Fibroblast of villous mesenchyme (primary cell): ENCODE measurements around the gene TTC17. TPM values are rescaled to one million over a fixed set of nuclear protein-coding genes. Genes with fewer than 3 reads are reported as not detected.

Source experiments
- DNase-seq: peaks from one replicate; pipeline ENCODE4 v3.0.0-alpha.2; 2010; ENCODE audit warnings: low read depth
- H3K4me3 ChIP-seq: 2 replicates; pipeline ENCODE4 v1.5.1; 2011; ENCODE audit warnings: low read depth, mild to moderate bottlenecking, low read length
- total RNA-seq: library from RNA; depleted of rRNA; stranded (reverse); fragments of >200 nt; gene quantifications from 2 replicates; pipeline ENCODE4 v1.2.3, GENCODE V29; 2012
- TF ChIP-seq, protein P1 (sequence below): IDR thresholded peaks from 2 replicates; pipeline ENCODE4 v1.5.1; 2012; ENCODE audit warnings: low read depth, mild to moderate bottlenecking, low read length; ENCODE audit not compliant: insufficient read depth

TTC17 gene, protein sequence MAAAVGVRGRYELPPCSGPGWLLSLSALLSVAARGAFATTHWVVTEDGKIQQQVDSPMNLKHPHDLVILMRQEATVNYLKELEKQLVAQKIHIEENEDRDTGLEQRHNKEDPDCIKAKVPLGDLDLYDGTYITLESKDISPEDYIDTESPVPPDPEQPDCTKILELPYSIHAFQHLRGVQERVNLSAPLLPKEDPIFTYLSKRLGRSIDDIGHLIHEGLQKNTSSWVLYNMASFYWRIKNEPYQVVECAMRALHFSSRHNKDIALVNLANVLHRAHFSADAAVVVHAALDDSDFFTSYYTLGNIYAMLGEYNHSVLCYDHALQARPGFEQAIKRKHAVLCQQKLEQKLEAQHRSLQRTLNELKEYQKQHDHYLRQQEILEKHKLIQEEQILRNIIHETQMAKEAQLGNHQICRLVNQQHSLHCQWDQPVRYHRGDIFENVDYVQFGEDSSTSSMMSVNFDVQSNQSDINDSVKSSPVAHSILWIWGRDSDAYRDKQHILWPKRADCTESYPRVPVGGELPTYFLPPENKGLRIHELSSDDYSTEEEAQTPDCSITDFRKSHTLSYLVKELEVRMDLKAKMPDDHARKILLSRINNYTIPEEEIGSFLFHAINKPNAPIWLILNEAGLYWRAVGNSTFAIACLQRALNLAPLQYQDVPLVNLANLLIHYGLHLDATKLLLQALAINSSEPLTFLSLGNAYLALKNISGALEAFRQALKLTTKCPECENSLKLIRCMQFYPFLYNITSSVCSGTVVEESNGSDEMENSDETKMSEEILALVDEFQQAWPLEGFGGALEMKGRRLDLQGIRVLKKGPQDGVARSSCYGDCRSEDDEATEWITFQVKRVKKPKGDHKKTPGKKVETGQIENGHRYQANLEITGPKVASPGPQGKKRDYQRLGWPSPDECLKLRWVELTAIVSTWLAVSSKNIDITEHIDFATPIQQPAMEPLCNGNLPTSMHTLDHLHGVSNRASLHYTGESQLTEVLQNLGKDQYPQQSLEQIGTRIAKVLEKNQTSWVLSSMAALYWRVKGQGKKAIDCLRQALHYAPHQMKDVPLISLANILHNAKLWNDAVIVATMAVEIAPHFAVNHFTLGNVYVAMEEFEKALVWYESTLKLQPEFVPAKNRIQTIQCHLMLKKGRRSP
- total RNA-seq = 69.3 and 107 TPM in 2 replicates

DNA sequence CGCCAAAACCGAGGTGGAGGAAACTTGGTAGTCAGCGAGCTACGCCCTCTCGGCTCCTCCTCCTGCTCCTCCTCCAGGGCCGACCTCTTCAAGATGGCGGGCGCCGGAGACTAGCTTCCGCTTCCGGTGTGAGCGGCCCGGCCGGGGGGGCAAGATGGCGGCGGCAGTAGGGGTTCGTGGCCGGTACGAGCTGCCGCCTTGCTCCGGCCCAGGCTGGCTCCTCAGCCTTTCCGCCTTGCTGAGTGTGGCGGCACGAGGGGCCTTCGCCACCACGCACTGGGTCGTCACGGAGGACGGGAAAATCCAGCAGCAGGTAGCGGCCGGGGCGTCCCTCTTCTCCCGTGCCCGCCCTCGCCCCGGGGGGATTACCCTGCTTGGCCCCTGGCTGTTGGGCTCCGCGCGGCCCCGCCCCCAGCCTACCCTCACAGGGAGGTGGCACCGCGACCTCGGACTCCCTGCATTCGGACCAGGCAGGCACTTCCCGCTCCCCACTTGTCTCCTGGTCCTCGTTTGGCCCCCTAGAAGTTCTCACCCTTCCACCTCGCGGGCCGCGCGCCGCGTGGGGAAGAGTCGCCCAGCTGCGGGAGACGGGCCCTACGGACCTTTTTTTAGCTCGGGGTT lies at the start of gene TTC17:
TSS of gene TTC17 (plus strand) at position 120 of the 621 bp plus-strand sequence. CDS start at position 155, 35 bp downstream.
- peak within 1 kb of the TSS; percentile 98 for H3K4me3 ChIP-seq
- peak; percentile 91 for DNase-seq
- TF ChIP-seq, protein P1, sequence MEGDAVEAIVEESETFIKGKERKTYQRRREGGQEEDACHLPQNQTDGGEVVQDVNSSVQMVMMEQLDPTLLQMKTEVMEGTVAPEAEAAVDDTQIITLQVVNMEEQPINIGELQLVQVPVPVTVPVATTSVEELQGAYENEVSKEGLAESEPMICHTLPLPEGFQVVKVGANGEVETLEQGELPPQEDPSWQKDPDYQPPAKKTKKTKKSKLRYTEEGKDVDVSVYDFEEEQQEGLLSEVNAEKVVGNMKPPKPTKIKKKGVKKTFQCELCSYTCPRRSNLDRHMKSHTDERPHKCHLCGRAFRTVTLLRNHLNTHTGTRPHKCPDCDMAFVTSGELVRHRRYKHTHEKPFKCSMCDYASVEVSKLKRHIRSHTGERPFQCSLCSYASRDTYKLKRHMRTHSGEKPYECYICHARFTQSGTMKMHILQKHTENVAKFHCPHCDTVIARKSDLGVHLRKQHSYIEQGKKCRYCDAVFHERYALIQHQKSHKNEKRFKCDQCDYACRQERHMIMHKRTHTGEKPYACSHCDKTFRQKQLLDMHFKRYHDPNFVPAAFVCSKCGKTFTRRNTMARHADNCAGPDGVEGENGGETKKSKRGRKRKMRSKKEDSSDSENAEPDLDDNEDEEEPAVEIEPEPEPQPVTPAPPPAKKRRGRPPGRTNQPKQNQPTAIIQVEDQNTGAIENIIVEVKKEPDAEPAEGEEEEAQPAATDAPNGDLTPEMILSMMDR = no peak

DNA sequence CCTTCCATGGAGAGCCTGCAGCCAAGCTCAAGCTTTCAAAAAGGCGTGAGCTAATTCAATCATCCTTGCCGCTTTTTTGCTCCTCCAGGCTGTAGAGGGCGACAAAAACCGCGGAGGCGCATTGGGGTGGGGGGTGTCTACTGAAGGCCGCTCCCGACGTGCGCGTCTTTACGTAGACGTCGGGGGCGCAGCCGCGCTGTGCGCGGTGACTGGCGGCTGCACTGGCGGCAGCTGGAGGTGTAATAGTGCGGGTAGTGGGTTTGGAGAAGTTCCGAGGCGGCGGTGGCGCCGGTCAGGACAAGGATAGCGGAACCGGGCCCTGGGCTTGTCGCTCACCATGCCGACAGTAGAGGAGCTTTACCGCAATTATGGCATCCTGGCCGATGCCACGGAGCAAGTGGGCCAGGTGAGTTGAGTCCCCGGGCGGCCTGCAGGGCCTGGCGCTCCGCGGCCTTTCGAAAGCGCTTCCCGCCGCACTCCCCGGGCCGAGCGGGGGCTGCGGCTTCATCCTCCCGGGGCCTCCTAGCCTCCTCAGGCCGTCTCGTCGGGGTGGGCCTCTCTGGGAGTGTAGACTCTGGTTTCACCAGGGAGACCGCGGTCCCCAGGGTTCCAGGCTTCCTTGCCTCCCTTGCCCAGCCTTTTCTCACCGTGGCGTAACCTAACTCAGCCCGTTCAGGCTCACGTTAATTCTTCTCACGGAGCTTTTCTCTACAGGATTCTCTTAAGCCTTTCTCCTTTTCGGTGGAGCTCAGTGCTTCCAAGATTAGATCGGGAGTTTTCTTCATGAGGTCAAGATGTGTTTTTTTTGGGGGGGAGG lies 46.7 kb upstream of the TTC17 start, which contains the start of gene API5:
TSS of gene API5 (plus strand) at position 206 of the 817 bp plus-strand sequence. CDS start at position 338, 132 bp downstream.
- TF ChIP-seq, protein P1 = peak; percentile 71
- DNase-seq = peak; percentile 95
- H3K4me3 ChIP-seq = peak within 1 kb of the TSS; percentile 96

DNA sequence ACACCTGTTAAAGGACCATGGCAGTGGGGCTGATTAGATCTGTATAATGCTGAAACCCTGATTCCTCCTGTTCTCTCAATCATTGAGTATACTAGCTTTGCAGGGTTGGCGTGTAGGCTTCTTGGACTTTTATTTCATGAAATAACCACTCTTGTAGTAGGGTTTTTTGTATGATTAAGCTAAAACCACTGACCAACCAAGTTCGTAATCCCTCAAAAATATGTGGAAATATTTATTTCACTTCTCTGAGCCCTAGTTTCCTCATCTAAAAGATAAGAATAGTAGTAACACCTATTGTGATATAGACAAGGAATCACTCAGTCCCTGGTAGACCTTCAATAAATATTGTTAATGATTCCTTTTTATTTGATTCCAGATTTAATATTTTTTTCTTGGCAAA lies 42.8 kb upstream of the TTC17 start:
- TF ChIP-seq, protein P1 = no peak
- DNase-seq = no peak
- no peak overlapping the region for H3K4me3 ChIP-seq

DNA sequence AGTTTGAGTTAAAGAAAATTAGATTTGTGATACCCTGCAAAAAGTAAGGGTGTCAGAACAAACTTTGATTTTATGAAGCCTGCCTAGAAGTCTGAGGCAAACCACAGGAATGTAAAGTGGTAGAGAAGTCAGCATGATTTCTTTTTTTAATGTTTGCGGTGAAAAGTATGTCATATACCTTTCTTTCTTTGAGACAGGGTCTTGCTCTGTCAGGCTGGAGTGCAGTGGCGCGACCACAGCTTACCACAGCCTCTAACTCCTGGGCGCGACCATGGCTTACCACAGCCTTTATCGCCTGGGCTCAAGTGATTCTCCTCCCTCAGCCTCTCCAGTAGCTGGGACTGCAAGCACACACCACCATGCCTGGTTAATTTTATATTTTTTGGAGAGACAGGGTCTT lies 42.3 kb upstream of the TTC17 start:
- no peak overlapping the region for H3K4me3 ChIP-seq
- peak; percentile 14 for DNase-seq
- TF ChIP-seq, protein P1 = no peak

DNA sequence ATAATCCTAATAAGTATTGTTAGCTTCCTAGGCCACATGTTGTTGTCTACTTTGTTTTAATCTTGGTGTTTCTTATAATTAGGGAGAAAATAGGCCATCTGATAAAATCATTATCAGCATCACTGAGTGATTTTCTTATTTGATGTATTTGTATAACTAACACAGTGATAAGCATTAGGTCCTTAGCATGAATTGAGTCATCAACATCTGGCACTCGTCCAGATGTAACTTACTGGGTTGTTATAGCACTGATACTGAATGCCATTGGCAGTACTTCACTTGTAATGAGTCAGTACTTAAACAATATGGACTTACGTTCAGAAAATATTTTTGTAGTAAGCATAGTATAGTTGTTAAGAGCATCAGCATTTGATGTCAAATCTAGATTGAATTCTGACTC lies 30.7 kb upstream of the TTC17 start:
- DNase-seq = peak; percentile 81
- TF ChIP-seq, protein P1 = no peak
- no peak overlapping the region for H3K4me3 ChIP-seq

DNA sequence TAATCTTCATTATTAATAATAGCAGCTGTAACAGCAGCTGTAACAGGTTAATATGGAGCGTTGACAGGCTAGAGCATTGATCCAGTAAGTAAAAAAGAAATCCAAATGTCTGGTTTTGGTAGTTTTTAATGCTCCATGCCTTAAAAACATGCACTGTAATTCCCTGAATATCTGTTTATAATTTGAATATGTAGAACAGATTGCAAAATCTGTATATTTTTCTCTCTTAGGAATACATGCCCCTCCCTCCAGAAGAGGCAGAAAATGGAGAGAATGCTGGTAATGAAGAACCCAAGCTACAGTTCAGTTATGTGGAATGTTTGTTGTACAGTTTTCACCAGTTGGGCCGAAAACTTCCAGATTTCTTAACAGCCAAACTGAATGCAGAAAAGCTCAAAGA lies 30.2 kb upstream of the TTC17 start:
- TF ChIP-seq, protein P1 = no peak
- no peak for DNase-seq
- no peak overlapping the region for H3K4me3 ChIP-seq
